MCF 10A (cell line): ENCODE results near the gene KIF1C. TPM values are rescaled to one million over a fixed set of nuclear protein-coding genes. Genes with fewer than 3 reads are reported as not detected.
A peak's percentile ranks its signal among the peaks of the same experiment; 100 is the strongest.

Experiments
- BruUV-seq: library from RNA; stranded (reverse); fragments of 400-500 nt; replicated peaks from 2 replicates; lab custom pipeline; 2021; lab: Mats Ljungman, UMichigan
- CTCF ChIA-PET: fragments of 300-600 bp; sonication (Branson Sonifier 250); formaldehyde crosslinking; extraction: SDS; loops from one replicate; lab custom pipeline; 2021; ENCODE audit warnings: antibody characterized with exemption, inconsistent platforms; lab: Yijun Ruan, JAX
- POLR2A ChIA-PET: fragments of 300-600, 350-650 bp; sonication (Branson Sonifier 250); formaldehyde crosslinking; extraction: SDS; loops from one replicate; lab custom pipeline; 2020; ENCODE audit warnings: antibody characterized with exemption, inconsistent platforms; lab: Yijun Ruan, JAX
- DNase-seq: peaks from one replicate; pipeline ENCODE4 v3.0.0-alpha.2; 2018; ENCODE audit not compliant: unreplicated experiment
- H3K27ac Mint-ChIP-seq: one replicate; pipeline ENCODE4 v1.8.0; 2022; ENCODE audit warnings: mild to moderate bottlenecking, low read depth, mixed read lengths; ENCODE audit not compliant: unreplicated experiment
- H3K27me3 Mint-ChIP-seq: one replicate; pipeline ENCODE4 v1.8.0; 2022; ENCODE audit warnings: mixed read lengths; ENCODE audit not compliant: insufficient read depth, unreplicated experiment
- H3K36me3 Mint-ChIP-seq: one replicate; pipeline ENCODE4 v1.8.0; 2022; ENCODE audit warnings: mild to moderate bottlenecking, moderate library complexity, mixed read lengths; ENCODE audit not compliant: insufficient read depth, unreplicated experiment
- H3K4me1 Mint-ChIP-seq: one replicate; pipeline ENCODE4 v1.8.0; 2022; ENCODE audit warnings: mixed read lengths; ENCODE audit not compliant: insufficient read depth, unreplicated experiment
- H3K4me3 Mint-ChIP-seq: one replicate; pipeline ENCODE4 v1.8.0; 2022; ENCODE audit warnings: mild to moderate bottlenecking, moderate library complexity, mixed read lengths; ENCODE audit not compliant: unreplicated experiment
- H3K9me3 Mint-ChIP-seq: one replicate; pipeline ENCODE4 v1.8.0; 2022; ENCODE audit warnings: mixed read lengths; ENCODE audit not compliant: unreplicated experiment
- CTCF ChIP-seq: fragments of 200-600 bp; IDR thresholded peaks from one replicate; pipeline ENCODE4 v1.8.0; 2022; ENCODE audit warnings: antibody characterized with exemption, mild to moderate bottlenecking; ENCODE audit not compliant: unreplicated experiment
- intact Hi-C: fragments of 100-400 bp; cut with micrococcal nuclease; formaldehyde crosslinking; loops from 2 replicates; pipeline ENCODE4 v1.14.1; 2022
- total RNA-seq: library from RNA; stranded (reverse); gene quantifications from 2 replicates; pipeline ENCODE4 v1.2.3, GENCODE V29; 2022

KIF1C gene
- total RNA-seq, 1 experiment from 2014 or later: 84.8 TPM

DNA sequence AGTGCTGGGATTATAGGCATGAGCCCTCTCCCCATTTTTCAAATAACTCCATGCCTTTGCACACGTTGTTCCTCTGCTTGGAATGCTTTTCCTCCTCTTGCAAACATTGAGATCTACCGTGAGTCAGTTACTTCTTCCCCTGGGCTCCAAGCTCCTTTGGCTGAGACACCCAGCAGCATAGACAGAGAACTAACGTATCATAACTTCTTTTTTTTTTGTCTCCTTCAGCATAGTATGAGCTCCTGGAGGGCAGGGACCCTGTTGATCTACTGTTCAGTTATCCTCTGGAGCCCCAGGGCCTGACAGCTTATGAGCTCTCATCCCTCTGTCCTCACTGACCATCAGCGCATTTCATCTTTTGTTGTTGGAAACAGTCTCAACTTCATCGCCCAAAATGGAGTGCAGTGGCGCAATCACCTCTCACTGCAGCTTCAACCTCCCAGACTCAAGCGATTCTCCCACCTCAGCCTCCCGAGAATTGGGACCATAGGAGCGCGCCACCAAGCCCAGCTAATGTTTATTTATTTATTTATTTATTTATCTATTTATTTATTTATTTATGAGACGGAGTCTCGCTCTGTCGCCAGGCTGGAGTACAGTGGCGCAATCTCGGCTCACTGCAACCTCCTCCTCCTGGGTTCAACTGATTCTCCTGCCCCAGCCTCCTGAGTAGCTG lies 32.3 kb upstream of the KIF1C start:
- H3K4me1 Mint-ChIP-seq: peaks cover 8% of the 10 kb centered on the region
- H3K9me3 Mint-ChIP-seq: no peaks in the 10 kb centered on the region
- BruUV-seq: no TSS peak
- no peaks in the 10 kb centered on the region for H3K27me3 Mint-ChIP-seq
- H3K36me3 Mint-ChIP-seq: peaks cover 22% of the 10 kb centered on the region
- no peak for DNase-seq
- CTCF ChIA-PET: interaction anchor here (0.6 to 1.6 kb wide), 3 partner anchors 14 to 56 kb away, joined by 3 to 5 read pairs (median 3); no protein-coding TSS in a partner anchor
- H3K27ac Mint-ChIP-seq: no peak overlapping the region
- intact Hi-C loops: no loop called here
- no peak overlapping the region for H3K4me3 Mint-ChIP-seq
- POLR2A ChIA-PET: interaction anchor here (0.6 to 13.3 kb wide), 8 partner anchors 17 to 389 kb away, joined by 3 to 639 read pairs (median 19); partner anchors contain the start of genes CAMTA2, CXCL16, ENO3 and MED11
- no peak for TF ChIP-seq CTCF

GRCh38 chr17:4966844-4967538 lies 30.8 kb upstream of the KIF1C start:
- POLR2A ChIA-PET: interaction anchor here (0.6 to 13.3 kb wide), 26 partner anchors 11 to 453 kb away, joined by 3 to 639 read pairs (median 6); partner anchors contain the start of genes C17orf107, CAMTA2, CXCL16 and ENO3
- Mint-ChIP-seq H3K36me3 (peaks cover 27% of the 10 kb centered on the region), H3K27me3 (no peaks in the 10 kb centered on the region), H3K4me3 (no peak overlapping the region), H3K4me1 (peaks cover 15% of the 10 kb centered on the region), H3K27ac (no peak overlapping the region), H3K9me3 (no peaks in the 10 kb centered on the region)
- TF ChIP-seq CTCF: no peak
- no TSS peak for BruUV-seq
- intact Hi-C loops: no loop called here
- peak; percentile 99 for DNase-seq
- CTCF ChIA-PET: interaction anchor here (0.5 to 2.2 kb wide), 7 partner anchors 19 to 255 kb away, joined by 3 to 11 read pairs (median 4); partner anchors contain the start of genes INCA1 and KIF1C

GRCh38 chr17:4967539-4968485 lies 29.9 kb upstream of the KIF1C start, which contains the start of gene SPAG7:
Gene SPAG7 (minus strand): TSS chr17:4967817. CDS start chr17:4967804, 13 bp downstream.
- ChIA-PET POLR2A (interaction anchor here (0.6 to 13.3 kb wide), 25 partner anchors 11 to 452 kb away, joined by 3 to 639 read pairs (median 6); partner anchors contain the start of genes C17orf107, CAMTA2, CXCL16 and ENO3), CTCF (interaction anchor here (0.5 to 2.2 kb wide), 10 partner anchors 19 to 256 kb away, joined by 3 to 11 read pairs (median 4); partner anchors contain the start of genes INCA1 and KIF1C)
- peak; percentile 95 for DNase-seq
- no TSS peak for BruUV-seq
- H3K36me3 Mint-ChIP-seq: peaks cover 33% of the 10 kb centered on the region
- intact Hi-C loops: no loop called here
- H3K9me3 Mint-ChIP-seq: no peaks in the 10 kb centered on the region
- peaks cover 15% of the 10 kb centered on the region for H3K4me1 Mint-ChIP-seq
- no peak within 1 kb of the TSS for H3K4me3 Mint-ChIP-seq
- no peaks in the 10 kb centered on the region for H3K27me3 Mint-ChIP-seq
- no peak for TF ChIP-seq CTCF
- no peak within 1 kb of the TSS for H3K27ac Mint-ChIP-seq
